NT2/D1 (cell line): ENCODE data around the gene CDH4.

ENCODE experiments used
- YY1 ChIP-seq: IDR thresholded peaks from 2 replicates; pipeline ENCODE4 v1.6.1; 2011; ENCODE audit not compliant: insufficient read length, insufficient read depth
- ZNF274 ChIP-seq: IDR thresholded peaks from 2 replicates; pipeline ENCODE4 v1.6.1; 2011; ENCODE audit warnings: mild to moderate bottlenecking, low read depth, low read length

GRCh38 chr20:61514805-61515505, 262.9 kb downstream of the CDH4 start:
- TF ChIP-seq YY1: no peak
- no peak for TF ChIP-seq ZNF274
